GM12892 (cell line): ENCODE data around the gene KRTAP12-4.

ENCODE experiments used
- POLR2A ChIP-seq: IDR thresholded peaks from 2 replicates; pipeline ENCODE4 v1.6.1; 2011; ENCODE audit warnings: low read depth, low read length, control low read depth
- POLR2AphosphoS5 ChIP-seq: IDR thresholded peaks from 2 replicates; pipeline ENCODE4 v1.6.1; 2011; ENCODE audit warnings: low read depth, low read length, control low read depth

DNA sequence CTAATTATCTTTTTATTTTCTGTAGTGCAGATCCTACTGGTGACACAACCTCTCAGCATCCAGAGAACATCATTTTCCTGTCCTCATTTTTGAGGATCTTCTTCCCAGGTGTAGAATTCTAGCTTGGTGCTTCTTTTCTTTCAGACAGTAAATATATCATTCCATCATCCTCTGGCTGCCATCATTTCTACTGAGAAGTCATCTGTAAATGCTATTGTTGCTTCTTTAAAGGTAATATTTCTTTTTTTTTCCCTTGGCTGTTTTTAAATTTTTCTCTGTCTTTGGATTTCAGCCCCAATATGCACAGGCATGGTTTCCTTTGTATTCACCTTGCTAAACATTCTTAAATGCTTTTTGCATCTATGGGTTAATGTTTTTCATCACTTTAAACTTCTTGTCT, 30.9 kb downstream of the KRTAP12-4 start:
- no peak for TF ChIP-seq POLR2A
- TF ChIP-seq POLR2AphosphoS5 = no peak
